ENCODE results near the gene AASDH.

- TF ChIP-seq CTCF (IDR thresholded peaks at IDR 0.05) (no peak), EZH2 (IDR thresholded peaks at IDR 0.05; ENCODE audit: borderline replicate concordance, insufficient read depth, low read depth, low read length, poor library complexity, severe bottlenecking) (no peak)
Measured at GRCh38 chr4:56388306-56388705, 1.0 kb upstream of the AASDH start.

Data from B cell (primary cell).